Stomach (tissue), 9 donors: Measurements from ENCODE around the gene TAF12. TPM values are rescaled to one million over a fixed set of nuclear protein-coding genes. Genes with fewer than 3 reads are reported as not detected.
A peak's percentile ranks its signal among the peaks of the same experiment; 100 is the strongest.

ENCODE experiments used
- DNase-seq, 2 donors: peaks; one replicate each; pipeline versions ENCODE4 v3.0.0 to v3.0.0-alpha.2; 2013 to 2019
- H3K27ac ChIP-seq, 5 donors: fragments of 200-600 bp in 4 of 5; sonication (generic) in 4 of 5; one replicate each; pipeline ENCODE4 v1.5.1; 2013 to 2019; ENCODE audit warnings: mild to moderate bottlenecking in 1 of 5, moderate library complexity in 1 of 5
- H3K27me3 ChIP-seq, 3 donors: fragments of 200-600 bp; sonication (generic); one replicate each; pipeline ENCODE4 v1.5.1; 2017 to 2019; ENCODE audit warnings: mixed run types in 1 of 3
- H3K36me3 ChIP-seq, 4 donors: fragments of 200-600 bp; sonication (generic); 1 replicate in 3 of 4; 2 replicates in 1 of 4; pipeline ENCODE4 v1.5.1; 2016 to 2019
- H3K4me1 ChIP-seq, 4 donors: fragments of 200-600 bp; sonication (generic); one replicate each; pipeline ENCODE4 v1.5.1; 2016 to 2019
- H3K4me3 ChIP-seq, 4 donors: fragments of 200-600 bp; sonication (generic) in 3 of 4; one replicate each; pipeline ENCODE4 v1.5.1; 2016 to 2019; ENCODE audit warnings: mild to moderate bottlenecking in 1 of 4
- H3K9me3 ChIP-seq, 4 donors: fragments of 200-600 bp; sonication (generic); one replicate each; pipeline ENCODE4 v1.5.1; 2016 to 2019
- EP300 ChIP-seq: sonication (generic); formaldehyde crosslinking; IDR thresholded peaks from one replicate; pipeline ENCODE4 v1.6.1; 2017; ENCODE audit warnings: antibody characterized with exemption
- POLR2A ChIP-seq, 4 donors: fragments of 450-650 bp; IDR thresholded peaks; one replicate each; pipeline ENCODE4 v1.6.1; 2016; ENCODE audit warnings: antibody characterized with exemption in 4 of 4, control low read depth in 2 of 4, mild to moderate bottlenecking in 1 of 4, moderate library complexity in 1 of 4
- POLR2AphosphoS5 ChIP-seq, 3 donors: sonication (generic); formaldehyde crosslinking; IDR thresholded peaks; one replicate each; pipeline ENCODE4 v1.6.1; 2016; ENCODE audit warnings: antibody characterized with exemption in 3 of 3
- WGBS, 5 donors: extraction: QIAGEN DNeasy Blood & Tissue Kit in 3 of 5; methylation state at CpG; one replicate each; pipeline versions ENCODE4 v1.1.5 to v1.1.7; 2013 to 2018; 5-methylcytosine and 5-hydroxymethylcytosine counted together
- intact Hi-C: fragments of 100-400 bp; cut with DNase I; formaldehyde crosslinking; loops from one replicate; pipeline ENCODE4 v1.15.1; 2023; ENCODE audit warnings: low total_unique reads
- polyA plus RNA-seq, 3 donors: library from polyadenylated mRNA; stranded (reverse); fragments of 200-250 nt; gene quantifications; one replicate each; pipeline ENCODE4 v1.2.3, GENCODE V29; 2013
- total RNA-seq, 5 donors: library from RNA; depleted of rRNA; stranded (reverse); fragments of >200 nt; gene quantifications; one replicate each; pipeline versions ENCODE4 v1.1.0 to v1.2.3, GENCODE V29; 2014 to 2016
- TF ChIP-seq, protein P1 (sequence below), 7 experiments: fragments of 450-650 bp in 4 of 7; fragments of 200-600 bp in 3 of 7; sonication (generic) in 3 of 7; IDR thresholded peaks; one replicate each; pipeline ENCODE4 v1.5.1; 2016 to 2019; ENCODE audit warnings: antibody characterized with exemption in 7 of 7, control low read depth in 2 of 7, mild to moderate bottlenecking in 1 of 7
- donor health status: healthy with polysubstance abuse.
- donor health status: Bipolar disorder and iron deficiency.
- donor health status: healthy.

Gene TAF12
- total and polyA plus RNA-seq, 8 donors, result 1.8 to 31.2 (median 19.6) TPM

DNA sequence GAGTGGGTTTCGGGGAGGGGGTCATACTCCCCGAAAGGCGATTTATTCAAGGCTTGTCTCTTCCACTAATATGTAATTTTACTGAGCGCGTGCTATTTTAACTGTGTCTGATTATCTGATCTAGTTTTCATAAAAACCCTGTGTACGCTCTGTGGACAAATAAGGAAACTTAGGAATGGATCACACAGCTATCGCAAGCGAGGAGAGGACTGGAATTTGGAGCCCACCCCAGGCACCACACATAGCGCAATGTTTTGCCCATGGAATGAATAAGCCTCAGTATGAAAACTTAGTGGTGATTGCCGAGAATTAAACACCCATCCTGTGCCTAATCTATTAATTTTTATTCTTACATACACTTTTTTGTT, 60.6 kb downstream of the TAF12 start:
- WGBS, 5 donors, result 0 to 3% (median 1%) methylated on average over 7 to 10 of the region's 10 CpGs
- intact Hi-C loops, result no loop called here

DNA sequence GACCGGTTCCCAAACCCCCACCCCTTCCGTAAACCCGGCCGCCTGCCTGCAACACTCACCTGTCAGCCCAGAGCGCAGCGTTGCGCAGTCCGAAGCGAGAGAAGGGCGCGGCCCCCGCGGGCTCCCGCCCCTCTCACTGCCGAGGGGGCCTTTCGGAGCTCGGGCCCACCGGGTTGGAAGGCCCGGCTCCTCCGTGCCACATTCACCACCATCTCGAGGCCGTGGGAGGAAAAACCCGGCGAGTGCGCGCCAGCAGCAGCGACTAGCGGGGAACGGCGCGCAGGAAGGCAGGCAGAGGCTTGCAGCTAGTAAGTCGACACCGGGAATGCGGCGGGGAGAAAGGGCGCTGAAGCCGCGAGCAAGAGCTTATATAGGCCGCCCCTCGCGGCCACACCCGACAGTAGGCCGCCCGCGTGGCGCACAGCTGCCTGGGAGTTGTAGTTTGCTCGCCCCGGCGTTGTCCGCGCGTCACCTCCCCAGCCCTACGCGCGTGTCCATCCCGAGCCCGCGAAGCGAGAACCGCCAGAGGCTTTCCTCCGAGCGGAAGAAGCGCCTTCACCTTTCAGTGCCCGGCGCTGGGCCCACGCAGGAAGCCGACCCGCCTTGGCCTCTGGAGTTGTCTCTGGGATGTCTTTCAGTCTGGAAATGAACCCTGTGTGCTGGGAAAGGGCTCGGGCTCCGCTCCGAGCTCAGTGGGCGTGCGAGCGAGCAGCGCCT, 61.2 kb downstream of the TAF12 start:
- peak overlapping the region; percentile 84 to 96 (median 92) for H3K4me3 ChIP-seq
- 0 to 5% (median 0%) methylated on average over 4 to 75 of the region's 75 CpGs for WGBS, 5 donors
- no peaks in the 10 kb centered on the region for H3K9me3 ChIP-seq
- intact Hi-C loops, result no loop called here
- peak; percentile 98 for DNase-seq
- H3K4me1 ChIP-seq, result peaks cover 22 to 37% (median 33%) of the 10 kb centered on the region in 4 donors
- TF ChIP-seq, protein P1, sequence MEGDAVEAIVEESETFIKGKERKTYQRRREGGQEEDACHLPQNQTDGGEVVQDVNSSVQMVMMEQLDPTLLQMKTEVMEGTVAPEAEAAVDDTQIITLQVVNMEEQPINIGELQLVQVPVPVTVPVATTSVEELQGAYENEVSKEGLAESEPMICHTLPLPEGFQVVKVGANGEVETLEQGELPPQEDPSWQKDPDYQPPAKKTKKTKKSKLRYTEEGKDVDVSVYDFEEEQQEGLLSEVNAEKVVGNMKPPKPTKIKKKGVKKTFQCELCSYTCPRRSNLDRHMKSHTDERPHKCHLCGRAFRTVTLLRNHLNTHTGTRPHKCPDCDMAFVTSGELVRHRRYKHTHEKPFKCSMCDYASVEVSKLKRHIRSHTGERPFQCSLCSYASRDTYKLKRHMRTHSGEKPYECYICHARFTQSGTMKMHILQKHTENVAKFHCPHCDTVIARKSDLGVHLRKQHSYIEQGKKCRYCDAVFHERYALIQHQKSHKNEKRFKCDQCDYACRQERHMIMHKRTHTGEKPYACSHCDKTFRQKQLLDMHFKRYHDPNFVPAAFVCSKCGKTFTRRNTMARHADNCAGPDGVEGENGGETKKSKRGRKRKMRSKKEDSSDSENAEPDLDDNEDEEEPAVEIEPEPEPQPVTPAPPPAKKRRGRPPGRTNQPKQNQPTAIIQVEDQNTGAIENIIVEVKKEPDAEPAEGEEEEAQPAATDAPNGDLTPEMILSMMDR (IDR thresholded peaks at IDR 0.05), result peak in 2 of 7 experiments; percentile 13 to 32
- TF ChIP-seq POLR2A (IDR thresholded peaks at IDR 0.05), result peak in 2 of 4 donors; percentile 70 to 71
- peak; percentile 86 to 99 (median 98) for TF ChIP-seq POLR2AphosphoS5 (IDR thresholded peaks at IDR 0.05)
- TF ChIP-seq EP300, result no peak
- H3K36me3 ChIP-seq, result peaks cover 34 to 39% (median 36%) of the 10 kb centered on the region in 4 donors
- peak overlapping the region; percentile 89 to 97 (median 92) for H3K27ac ChIP-seq
- no peaks in the 10 kb centered on the region for H3K27me3 ChIP-seq

More for the DNA sequence above, 60.6 kb downstream of the TAF12 start:
- DNase-seq, result peak in 1 of 2 donors; percentile 58
- H3K36me3 ChIP-seq, result peaks cover 29 to 34% (median 31%) of the 10 kb centered on the region in 4 donors
- peak overlapping the region; percentile 89 to 97 (median 92) for H3K27ac ChIP-seq
- no peaks in the 10 kb centered on the region for H3K27me3 ChIP-seq
- H3K4me3 ChIP-seq, result peak overlapping the region; percentile 84 to 96 (median 92)
- H3K9me3 ChIP-seq, result no peaks in the 10 kb centered on the region
- peaks cover 22 to 37% (median 33%) of the 10 kb centered on the region in 4 donors for H3K4me1 ChIP-seq
- TF ChIP-seq POLR2A (IDR thresholded peaks at IDR 0.05) (no peak), EP300 (no peak), POLR2AphosphoS5 (IDR thresholded peaks at IDR 0.05) (no peak)
- TF ChIP-seq, protein P1 (IDR thresholded peaks at IDR 0.05), result no peak

DNA sequence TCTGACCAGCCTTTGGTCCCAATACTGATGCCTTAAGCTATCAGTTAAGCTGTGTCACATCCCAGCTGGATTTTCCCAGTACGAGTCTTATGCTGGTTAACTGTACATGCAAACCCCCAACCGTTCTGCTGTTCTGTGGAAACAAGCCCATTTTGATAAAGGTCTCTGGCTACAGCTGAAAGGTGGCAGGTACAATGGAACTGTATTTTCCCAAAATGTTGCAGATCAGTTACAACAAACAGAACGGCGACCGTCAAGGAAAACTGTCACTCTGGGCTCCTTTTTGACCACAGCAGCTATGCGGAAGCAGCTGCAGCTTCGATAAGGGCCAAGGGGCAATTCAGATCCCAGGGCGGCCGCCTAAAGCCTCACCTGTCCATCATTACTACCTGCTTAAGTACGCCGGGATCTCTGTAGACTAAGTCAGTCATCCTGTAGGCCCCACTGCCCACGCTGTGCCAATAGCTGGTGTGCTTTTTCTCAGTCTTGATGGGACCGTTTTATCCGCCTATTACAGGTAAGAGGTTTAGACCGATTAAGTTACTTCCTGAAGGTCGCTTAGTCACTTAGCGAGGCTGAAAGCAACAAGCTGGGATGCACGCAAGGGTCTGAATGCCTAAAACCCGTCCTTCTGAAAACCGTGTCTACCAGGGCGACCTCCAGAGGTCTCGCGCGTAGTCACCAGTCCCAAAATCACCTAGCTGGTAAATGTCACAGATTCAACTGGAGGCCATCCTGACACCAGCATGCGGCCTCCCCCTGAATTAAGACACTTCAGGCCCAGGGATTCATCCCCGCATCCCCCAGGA, 61.9 kb downstream of the TAF12 start:
- no peaks in the 10 kb centered on the region for H3K9me3 ChIP-seq
- H3K27me3 ChIP-seq, result no peaks in the 10 kb centered on the region
- peaks cover 37 to 47% (median 43%) of the 10 kb centered on the region in 4 donors for H3K36me3 ChIP-seq
- TF ChIP-seq POLR2A (IDR thresholded peaks at IDR 0.05), result no peak
- no peak for TF ChIP-seq EP300
- TF ChIP-seq, protein P1 (IDR thresholded peaks at IDR 0.05), result peak in 1 of 7 experiments; percentile 4
- peak in 1 of 3 donors; percentile 54 for TF ChIP-seq POLR2AphosphoS5 (IDR thresholded peaks at IDR 0.05)
- peaks cover 22 to 37% (median 33%) of the 10 kb centered on the region in 4 donors for H3K4me1 ChIP-seq
- peak; percentile 42 to 63 for DNase-seq
- WGBS, 5 donors, result 0 to 1% (median 1%) methylated on average over 22 to 26 of the region's 26 CpGs
- intact Hi-C loops, result no loop called here
- H3K27ac ChIP-seq, result peak overlapping the region; percentile 86 to 97 (median 92)
- H3K4me3 ChIP-seq, result peak overlapping the region; percentile 84 to 96 (median 92)

DNA sequence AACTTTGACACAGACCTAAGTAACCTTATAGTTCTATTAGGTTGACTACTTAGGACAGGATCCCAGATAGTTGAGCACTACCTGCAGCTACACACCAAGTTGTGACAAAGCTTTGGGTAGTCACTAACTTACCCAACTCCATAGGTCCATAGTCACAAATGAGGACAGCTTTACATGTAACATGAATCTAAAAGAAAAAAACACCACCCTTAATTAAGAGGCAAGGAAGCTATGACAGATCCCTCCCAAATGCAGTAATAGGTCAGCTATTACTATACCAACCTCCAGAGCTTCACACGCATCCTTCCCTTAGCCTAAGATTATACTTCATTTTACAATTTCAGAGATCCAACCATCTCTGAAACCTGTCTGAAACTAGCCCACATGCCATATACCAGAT, 63.5 kb downstream of the TAF12 start:
- Histone ChIP-seq H3K9me3 (no peaks in the 10 kb centered on the region), H3K4me1 (peaks cover 22 to 37% (median 33%) of the 10 kb centered on the region in 4 donors), H3K4me3 (peak overlapping the region in 2 of 4 donors; percentile 91 to 96), H3K27ac (peak overlapping the region in 2 of 5 donors; percentile 33 to 92), H3K36me3 (peaks cover 37 to 62% (median 57%) of the 10 kb centered on the region in 4 donors), H3K27me3 (no peaks in the 10 kb centered on the region)
- intact Hi-C loops, result no loop called here
- WGBS, 5 donors, result 74 to 92% (median 84%) methylated on average over 1 of the region's 1 CpG
- TF ChIP-seq, protein P1 (IDR thresholded peaks at IDR 0.05), result no peak
- TF ChIP-seq POLR2A (IDR thresholded peaks at IDR 0.05) (no peak), EP300 (no peak), POLR2AphosphoS5 (IDR thresholded peaks at IDR 0.05) (no peak)
- no peak for DNase-seq
